ENCODE data around the gene EPS8L3. TPM values are rescaled to one million over a fixed set of nuclear protein-coding genes. Genes with fewer than 3 reads are reported as not detected.
A peak's percentile ranks its signal among the peaks of the same experiment; 100 is the strongest.

Gene EPS8L3
- total and polyA plus RNA-seq, 2 of the 4 experiments (the other 2 are of a cell fraction): not detected

- no peaks in the 10 kb centered on the region for H3K4me1 ChIP-seq (ENCODE audit: control insufficient read depth, insufficient read depth, low read length)
- WGBS, 2 experiments (ENCODE audit: extremely low coverage in 2 of 2, insufficient read length in 1 of 2): 30% methylated on average over 2 of the region's 10 CpGs; no CpG with 5 or more reads in 1 of the 2 experiments
- ATAC-seq (ENCODE audit: low read depth) (no peak), DNase-seq (no peak)
- peak within 1 kb of the TSS; percentile 44 for H2BK120ac ChIP-seq (ENCODE audit: low read depth, low read length)
- in situ Hi-C loops (cut with MboI; ENCODE audit: low sequenced_read_pairs): no loop called here
- peak within 1 kb of the TSS; percentile 99 for H2AFZ ChIP-seq (replicated peaks; ENCODE audit: low read length, poor library complexity)
- peak within 1 kb of the TSS; percentile 63; the same call in 1 of the 2 replicates for H4K91ac ChIP-seq (ENCODE audit: insufficient read depth, low read depth, low read length)
- peak within 1 kb of the TSS; percentile 52 for H3K9ac ChIP-seq (ENCODE audit: low read depth, low read length)
- peak within 1 kb of the TSS; percentile 77 for H3K23ac ChIP-seq (ENCODE audit: low read depth, low read length)
- no peaks in the 10 kb centered on the region for H3K9me3 ChIP-seq (ENCODE audit: control insufficient read depth, insufficient read depth, low read length)
- H3K14ac ChIP-seq (replicated peaks; ENCODE audit: low read depth, low read length): peak within 1 kb of the TSS; percentile 73
- peak within 1 kb of the TSS; percentile 59 for H3K4me3 ChIP-seq (ENCODE audit: insufficient read depth, low read depth, low read length)
- peak within 1 kb of the TSS; percentile 22 to 79; a peak in 3 of 4 replicates for H4K8ac ChIP-seq (ENCODE audit: low read depth in 2 of 2, low read length in 2 of 2)
- POLR2A ChIA-PET (ENCODE audit: unreplicated experiment): no interaction called here
- CTCF ChIA-PET: no interaction called here
- peak within 1 kb of the TSS; percentile 34; the same call in 1 of the 2 replicates for H3K56ac ChIP-seq (ENCODE audit: extremely low read depth, insufficient read depth, low read length)
- H3K27ac ChIP-seq (ENCODE audit: insufficient read depth, low read length): peak within 1 kb of the TSS; percentile 38
- H2AK9ac ChIP-seq (replicated peaks; ENCODE audit: low read depth, low read length, poor library complexity): peak within 1 kb of the TSS; percentile 83
- H4K5ac ChIP-seq (ENCODE audit: low read depth, low read length): peak within 1 kb of the TSS; percentile 29
- peaks cover 0 to 10% of the 10 kb centered on the region in 2 experiments; a peak in 3 of 4 replicates for H3K79me1 ChIP-seq (ENCODE audit: low read depth in 1 of 2, low read length in 2 of 2)
- dilution Hi-C loops (cut with HindIII; ENCODE audit: low sequenced_read_pairs, unreplicated experiment): no loop called here
- no peaks in the 10 kb centered on the region for H4K20me1 ChIP-seq (ENCODE audit: insufficient read depth, low read length)
- peak within 1 kb of the TSS; percentile 29 for H2BK5ac ChIP-seq (ENCODE audit: low read depth, low read length, poor library complexity, severe bottlenecking)
- H3K4ac ChIP-seq (ENCODE audit: low read depth, low read length): peak within 1 kb of the TSS; percentile 85
- no TSS peak for BruUV-seq (replicated peaks)
- peak within 1 kb of the TSS; percentile 93 for H3K4me2 ChIP-seq (ENCODE audit: low read depth, low read length)
- peaks cover 8% of the 10 kb centered on the region for H3K27me3 ChIP-seq (ENCODE audit: control insufficient read depth, insufficient read depth, low read length)
- H2AK5ac ChIP-seq (ENCODE audit: low read depth, low read length): peak within 1 kb of the TSS; percentile 13
- peak within 1 kb of the TSS; percentile 58 for H2BK20ac ChIP-seq (ENCODE audit: low read depth, low read length)
- peaks cover 8% of the 10 kb centered on the region for H3K9me1 ChIP-seq (ENCODE audit: insufficient read depth, low read length)
- peak within 1 kb of the TSS; percentile 70; the same call in 1 of the 3 replicates for H2BK15ac ChIP-seq (ENCODE audit: low read depth, low read length)
- peak within 1 kb of the TSS; percentile 25 for H3K18ac ChIP-seq (ENCODE audit: low read depth, low read length)
- H3K36me3 ChIP-seq (ENCODE audit: control insufficient read depth, insufficient read depth, low read length): peaks cover 12% of the 10 kb centered on the region
- intact Hi-C loops (cut with micrococcal nuclease): no loop called here
- TF ChIP-seq POLR2A (IDR thresholded peaks at IDR 0.05; ENCODE audit: low read depth, low read length) (no peak), CHD1 (IDR thresholded peaks at IDR 0.05; ENCODE audit: low read depth, low read length) (no peak), RAD21 (IDR thresholded peaks at IDR 0.05; ENCODE audit: low read length) (no peak), SMC3 (IDR thresholded peaks at IDR 0.05; ENCODE audit: low read depth, low read length) (no peak), MAZ (IDR thresholded peaks at IDR 0.05; ENCODE audit: borderline replicate concordance, low read depth, low read length) (no peak), MXI1 (IDR thresholded peaks at IDR 0.05; ENCODE audit: borderline replicate concordance, low read depth, low read length) (no peak), CEBPB (IDR thresholded peaks at IDR 0.05; ENCODE audit: low read depth, low read length) (no peak), RFX5 (IDR thresholded peaks at IDR 0.05; ENCODE audit: low read depth, low read length) (no peak), FOS (IDR thresholded peaks at IDR 0.05; ENCODE audit: low read depth, low read length) (no peak), MAFK (IDR thresholded peaks at IDR 0.05; ENCODE audit: low read depth, low read length) (no peak), BHLHE40 (IDR thresholded peaks at IDR 0.05; ENCODE audit: low read depth, low read length) (no peak), NFE2L2 (IDR thresholded peaks at IDR 0.05; ENCODE audit: low read depth, low read length) (no peak), RCOR1 (IDR thresholded peaks at IDR 0.05; ENCODE audit: insufficient replicate concordance, low read length) (no peak)
- TF ChIP-seq, protein P1, sequence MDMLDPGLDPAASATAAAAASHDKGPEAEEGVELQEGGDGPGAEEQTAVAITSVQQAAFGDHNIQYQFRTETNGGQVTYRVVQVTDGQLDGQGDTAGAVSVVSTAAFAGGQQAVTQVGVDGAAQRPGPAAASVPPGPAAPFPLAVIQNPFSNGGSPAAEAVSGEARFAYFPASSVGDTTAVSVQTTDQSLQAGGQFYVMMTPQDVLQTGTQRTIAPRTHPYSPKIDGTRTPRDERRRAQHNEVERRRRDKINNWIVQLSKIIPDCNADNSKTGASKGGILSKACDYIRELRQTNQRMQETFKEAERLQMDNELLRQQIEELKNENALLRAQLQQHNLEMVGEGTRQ (IDR thresholded peaks at IDR 0.05; ENCODE audit: low read depth, low read length): no peak
- TF ChIP-seq, protein P2, sequence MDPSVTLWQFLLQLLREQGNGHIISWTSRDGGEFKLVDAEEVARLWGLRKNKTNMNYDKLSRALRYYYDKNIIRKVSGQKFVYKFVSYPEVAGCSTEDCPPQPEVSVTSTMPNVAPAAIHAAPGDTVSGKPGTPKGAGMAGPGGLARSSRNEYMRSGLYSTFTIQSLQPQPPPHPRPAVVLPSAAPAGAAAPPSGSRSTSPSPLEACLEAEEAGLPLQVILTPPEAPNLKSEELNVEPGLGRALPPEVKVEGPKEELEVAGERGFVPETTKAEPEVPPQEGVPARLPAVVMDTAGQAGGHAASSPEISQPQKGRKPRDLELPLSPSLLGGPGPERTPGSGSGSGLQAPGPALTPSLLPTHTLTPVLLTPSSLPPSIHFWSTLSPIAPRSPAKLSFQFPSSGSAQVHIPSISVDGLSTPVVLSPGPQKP (IDR thresholded peaks at IDR 0.05; ENCODE audit: borderline replicate concordance, low read depth, low read length): no peak
Measured at GRCh38 chr1:109740615-109741373, 22.9 kb downstream of the EPS8L3 start, which contains the start of gene GSTM3. GSTM3 (minus strand) TSS chr1:109741038; CDS start chr1:109740287, 751 bp downstream.

Data from IMR-90 (cell line).